H1 (cell line): ENCODE results near the gene NRBF2.

ENCODE experiments used
- ATF2 ChIP-seq: IDR thresholded peaks from 2 replicates; pipeline ENCODE4 v1.6.1; 2012; ENCODE audit warnings: low read length, inconsistent platforms
- ATF3 ChIP-seq: IDR thresholded peaks from 2 replicates; pipeline ENCODE4 v1.6.1; 2011; ENCODE audit warnings: low read depth, mild to moderate bottlenecking, low read length; ENCODE audit not compliant: insufficient read depth
- CTCF ChIP-seq, 3 experiments: IDR thresholded peaks; 1 replicate in 2 of 3; 2 replicates in 1 of 3; pipeline versions ENCODE4 v1.5.1 to v1.6.1; 2011; ENCODE audit warnings: low read length in 3 of 3, mild to moderate bottlenecking in 3 of 3, inconsistent platforms in 2 of 3, low read depth in 1 of 3, moderate library complexity in 1 of 3; ENCODE audit not compliant: insufficient read depth in 1 of 3; ENCODE audit errors: control extremely low read depth in 1 of 3
- EP300 ChIP-seq, 2 experiments: IDR thresholded peaks; 1 replicate in 1 of 2; 2 replicates in 1 of 2; pipeline ENCODE4 v1.6.1; 2011 to 2012; ENCODE audit warnings: low read depth in 2 of 2, low read length in 2 of 2, mild to moderate bottlenecking in 2 of 2, borderline replicate concordance in 1 of 2, inconsistent platforms in 1 of 2, moderate library complexity in 1 of 2
- EZH2 ChIP-seq: fragments of 200-600 bp; sonication (generic); IDR thresholded peaks from 2 replicates; pipeline ENCODE4 v1.7.1; 2012; ENCODE audit warnings: low read depth, mild to moderate bottlenecking, moderate library complexity, low read length, inconsistent platforms; ENCODE audit not compliant: severe bottlenecking
- GABPA ChIP-seq: IDR thresholded peaks from 2 replicates; pipeline ENCODE4 v1.6.1; 2011; ENCODE audit warnings: mild to moderate bottlenecking, low read length, moderate library complexity, borderline replicate concordance; ENCODE audit not compliant: insufficient read depth
- GTF2F1 ChIP-seq: IDR thresholded peaks from 2 replicates; pipeline ENCODE4 v1.6.1; 2012; ENCODE audit warnings: low read depth, low read length, improper control_type of control experiment, borderline replicate concordance
- KDM1A ChIP-seq: fragments of 200-600, 300-600 bp; sonication (generic); IDR thresholded peaks from 2 replicates; pipeline ENCODE4 v1.7.1; 2016; ENCODE audit warnings: mild to moderate bottlenecking, low read length, borderline replicate concordance
- NANOG ChIP-seq: IDR thresholded peaks from 2 replicates; pipeline ENCODE4 v1.6.1; 2011; ENCODE audit warnings: low read length, low read depth, mild to moderate bottlenecking, inconsistent platforms; ENCODE audit not compliant: insufficient read depth, poor library complexity, severe bottlenecking
- SUZ12 ChIP-seq: fragments of 200-600 bp; sonication (generic); IDR thresholded peaks from 2 replicates; pipeline ENCODE4 v1.6.1; 2012; ENCODE audit warnings: mild to moderate bottlenecking, inconsistent platforms, low read length, moderate library complexity, mixed read lengths

- no peak for TF ChIP-seq EZH2
- no peak for TF ChIP-seq NANOG
- no peak for TF ChIP-seq CTCF (IDR thresholded peaks at IDR 0.05; ENCODE audit: control extremely low read depth in 1 of 3, insufficient read depth in 1 of 3, low read depth in 1 of 3, low read length in 3 of 3)
- no peak for TF ChIP-seq ATF2
- no peak for TF ChIP-seq ATF3
- no peak for TF ChIP-seq EP300 (IDR thresholded peaks at IDR 0.05; ENCODE audit: borderline replicate concordance in 1 of 2, low read depth in 2 of 2, low read length in 2 of 2)
- no peak for TF ChIP-seq KDM1A
- TF ChIP-seq SUZ12: no peak
- TF ChIP-seq GABPA: no peak
- no peak for TF ChIP-seq GTF2F1
Observed at GRCh38 chr10:63200431-63200830, 67.3 kb downstream of the NRBF2 start.
